SH-SY5Y (cell line): ENCODE results near the gene CNTLN.
A peak's percentile ranks its signal among the peaks of the same experiment; 100 is the strongest.

ENCODE experiments used
- GATA2 ChIP-seq: IDR thresholded peaks from 2 replicates; pipeline ENCODE4 v1.6.1; 2011; ENCODE audit warnings: mild to moderate bottlenecking, low read depth, low read length
- GATA3 ChIP-seq: IDR thresholded peaks from 2 replicates; pipeline ENCODE4 v1.6.1; 2011; ENCODE audit warnings: low read depth, mild to moderate bottlenecking, low read length, moderate library complexity

The CNTLN gene

GRCh38 chr9:17229945-17230560 lies 95.2 kb downstream of the CNTLN start:
- TF ChIP-seq GATA3, result no peak
- TF ChIP-seq GATA2, result no peak

GRCh38 chr9:17230646-17231045 lies 95.8 kb downstream of the CNTLN start:
- no peak for TF ChIP-seq GATA3
- TF ChIP-seq GATA2, result no peak

- TF ChIP-seq GATA3, result no peak
- TF ChIP-seq GATA2, result no peak
Observed at GRCh38 chr9:17236147-17236546, 101.3 kb downstream of the CNTLN start.

GRCh38 chr9:17246770-17247169 lies 111.9 kb downstream of the CNTLN start:
- TF ChIP-seq GATA3, result no peak
- TF ChIP-seq GATA2, result no peak

DNA sequence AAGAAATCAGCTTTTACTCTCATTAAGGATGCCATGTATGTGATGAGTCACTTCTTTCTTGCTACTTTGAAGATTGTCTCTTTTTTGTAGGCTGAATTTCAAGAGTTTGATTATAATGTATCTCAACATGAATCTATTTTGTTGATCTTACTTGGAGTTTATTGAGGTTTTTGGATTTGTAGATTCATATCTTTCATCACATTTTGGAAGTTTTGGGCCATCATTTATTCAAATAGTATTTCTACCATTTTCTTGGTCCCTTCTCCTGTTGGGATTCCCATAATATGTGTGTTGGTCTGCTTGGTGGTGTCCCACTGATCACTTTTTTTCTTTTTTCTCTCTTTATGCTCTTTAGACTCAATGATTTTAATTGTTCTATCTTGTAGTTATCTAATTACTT lies 116.3 kb downstream of the CNTLN start:
- TF ChIP-seq GATA2 (no peak), GATA3 (no peak)

DNA sequence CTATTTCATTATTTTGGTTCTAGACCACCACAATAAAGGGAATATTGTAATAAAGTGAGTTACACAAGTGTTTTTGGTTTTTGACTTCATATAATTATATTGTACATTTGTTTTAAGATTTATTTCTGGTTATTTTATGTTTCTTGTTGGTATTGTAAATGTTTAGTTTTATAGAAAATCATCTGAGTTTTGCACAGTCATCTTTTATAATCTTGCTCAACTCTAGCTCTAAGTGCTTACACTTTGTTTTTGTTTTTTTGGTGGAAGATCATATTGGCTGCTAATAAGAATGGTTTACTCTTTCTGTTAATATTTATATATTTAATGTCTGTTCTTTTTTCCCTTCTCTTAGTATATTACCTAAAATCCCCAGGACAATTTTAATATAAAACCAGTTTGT lies 135.0 kb downstream of the CNTLN start:
- TF ChIP-seq GATA3 (no peak), GATA2 (no peak)

GRCh38 chr9:17272536-17272935 lies 137.7 kb downstream of the CNTLN start:
- TF ChIP-seq GATA2, result no peak
- TF ChIP-seq GATA3, result no peak

DNA sequence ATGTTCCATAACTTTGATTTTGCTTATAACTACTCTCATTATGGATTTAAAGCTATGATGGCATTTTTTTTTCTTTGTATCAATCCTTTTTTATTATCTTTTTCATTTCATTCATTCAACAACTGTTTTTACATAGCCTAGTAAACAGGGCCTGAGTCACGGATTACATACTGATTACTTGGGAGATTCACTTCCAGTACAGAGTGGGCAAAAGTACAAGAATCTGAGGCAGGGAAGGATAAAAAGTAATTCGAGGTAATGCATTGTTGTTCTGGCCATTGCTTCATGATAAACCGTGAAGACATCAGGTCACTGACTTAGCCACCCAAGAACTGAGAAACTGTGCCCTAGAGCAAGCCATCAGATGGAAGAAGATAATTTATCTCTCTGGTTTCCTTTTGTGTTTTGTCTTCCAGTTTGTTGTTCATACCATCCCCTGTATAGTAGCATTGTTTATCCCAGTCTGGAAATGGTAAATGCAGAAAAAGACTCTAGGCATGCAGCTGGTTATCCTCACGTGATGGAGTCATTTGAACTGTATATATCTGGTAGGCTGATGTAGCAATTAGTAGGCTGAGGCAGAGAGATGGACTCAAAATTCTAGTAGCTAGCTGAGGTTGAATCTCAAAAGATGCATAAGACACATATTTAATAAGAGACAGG lies 145.6 kb downstream of the CNTLN start:
- TF ChIP-seq GATA2 (no peak), GATA3 (no peak)

- TF ChIP-seq GATA2 (no peak), GATA3 (no peak)
Observed at GRCh38 chr9:17291766-17292165, 156.9 kb downstream of the CNTLN start.

GRCh38 chr9:17293685-17294084 lies 158.8 kb downstream of the CNTLN start:
- TF ChIP-seq GATA3, result no peak
- no peak for TF ChIP-seq GATA2

DNA sequence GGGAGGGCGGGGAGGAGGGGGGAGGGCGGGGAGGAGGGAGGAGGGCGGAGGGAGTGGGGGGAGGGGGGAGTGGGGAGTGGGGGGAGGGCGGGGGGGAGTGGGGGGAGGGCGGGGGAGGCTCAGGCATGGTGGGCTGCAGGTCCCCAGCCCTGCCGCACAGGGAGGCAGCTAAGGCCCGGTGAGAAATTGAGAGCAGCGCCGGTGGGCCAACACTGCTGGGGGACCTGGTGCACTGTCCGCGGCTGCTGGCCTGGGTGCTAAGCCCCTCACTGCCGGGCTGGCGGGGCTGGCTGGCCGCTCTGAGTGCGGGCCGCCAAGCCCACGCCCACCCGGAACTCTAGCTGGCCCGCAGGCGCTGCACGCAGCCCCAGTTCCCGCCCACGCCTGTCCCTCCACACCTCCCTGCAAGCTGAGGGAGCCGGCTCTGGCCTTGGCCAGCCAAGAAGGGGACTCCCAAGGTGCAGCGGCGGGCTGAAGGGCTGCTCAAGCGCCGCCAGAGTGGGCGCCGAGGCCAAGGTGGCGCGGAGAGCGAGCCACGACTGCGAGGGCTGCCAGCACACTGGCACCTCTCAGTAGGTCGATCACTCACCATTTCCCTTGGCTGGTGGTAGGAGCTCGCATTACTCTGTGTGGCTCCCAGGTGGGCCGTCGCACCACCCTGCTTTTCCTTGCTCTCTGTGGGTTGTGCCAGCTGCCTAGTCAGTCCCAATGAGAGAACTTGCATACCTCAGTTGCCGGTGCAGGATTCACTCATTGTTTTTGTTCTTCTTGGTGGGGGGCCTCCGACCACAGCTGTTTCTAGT lies 160.2 kb downstream of the CNTLN start:
- no peak for TF ChIP-seq GATA2
- no peak for TF ChIP-seq GATA3

- TF ChIP-seq GATA2, result no peak
- no peak for TF ChIP-seq GATA3
Observed at GRCh38 chr9:17315341-17315740, 180.5 kb downstream of the CNTLN start.

DNA sequence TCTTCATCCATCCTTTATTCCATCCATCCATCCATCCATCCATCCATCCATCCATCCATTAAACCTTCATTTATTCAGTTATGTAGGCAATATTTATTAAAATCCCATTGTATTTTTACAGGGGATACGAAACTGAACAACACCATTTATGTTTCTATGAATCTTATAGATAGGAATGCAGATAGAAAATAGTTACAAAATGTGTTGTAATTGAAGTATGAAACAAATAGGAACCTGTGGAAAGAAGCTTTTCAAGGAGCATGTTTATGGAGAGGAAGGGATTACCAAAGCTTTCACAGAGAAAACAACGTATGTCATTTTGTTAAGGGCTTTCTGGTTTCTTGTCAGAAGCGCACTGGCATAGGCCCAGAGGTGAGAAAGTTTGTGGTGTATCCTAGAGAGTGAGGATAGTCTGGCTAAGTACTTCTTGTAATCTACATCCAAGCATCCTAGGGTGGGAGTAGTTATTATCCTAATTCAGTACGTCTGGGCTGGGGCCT lies 184.0 kb downstream of the CNTLN start:
- TF ChIP-seq GATA3 (no peak), GATA2 (no peak)

DNA sequence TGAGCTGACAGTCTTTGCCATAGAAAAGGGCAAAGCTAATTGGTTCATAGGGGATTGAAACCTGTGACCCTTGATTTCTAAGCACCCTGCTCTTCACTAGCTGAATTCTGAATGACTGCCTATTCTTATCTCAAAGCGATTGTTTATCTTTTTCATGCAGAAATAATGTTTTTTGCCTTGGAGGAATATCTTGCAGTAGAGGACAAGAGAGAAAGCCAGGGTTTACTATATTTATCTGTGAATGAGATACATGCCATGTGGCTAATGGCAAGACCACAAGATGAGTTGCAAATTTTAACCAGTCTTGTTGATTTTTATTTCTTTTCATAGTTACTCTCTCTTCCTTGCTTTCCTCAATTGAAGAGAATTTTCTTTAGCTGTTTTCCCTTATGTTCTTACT lies 185.0 kb downstream of the CNTLN start:
- peak; percentile 47; the same call in 1 of the 2 replicates for TF ChIP-seq GATA2
- peak; percentile 57; the same call in 1 of the 2 replicates for TF ChIP-seq GATA3
